GM19238 (cell line): Measurements from ENCODE around the gene TMED10.
"Not testable (repeated sequence)": the region's sequence is repeated elsewhere in the genome, so short reads cannot be mapped to it uniquely, and the experiment has no call there.

Source experiments
- DNase-seq: peaks from one replicate; pipeline ENCODE4 v3.0.0; 2011; ENCODE audit warnings: low spot score; ENCODE audit not compliant: insufficient read length

Gene TMED10

GRCh38 chr14:75127903-75128595 is 48.4 kb downstream of the TMED10 start:
- no peak for DNase-seq

GRCh38 chr14:75127474-75127820 is 49.0 kb downstream of the TMED10 start:
- DNase-seq: not testable (repeated sequence)

GRCh38 chr14:75126679-75127473 is 49.5 kb downstream of the TMED10 start, which contains the start of gene NEK9:
TSS of gene NEK9 (minus strand) at chr14:75127048. CDS start at chr14:75126921, 127 bp downstream.
- peak; percentile 82 for DNase-seq

GRCh38 chr14:75126121-75126544 is 50.3 kb downstream of the TMED10 start:
- DNase-seq: no peak

- no peak for DNase-seq
These were observed 50.8 kb downstream of the TMED10 start for GRCh38 chr14:75125617-75126016.

GRCh38 chr14:75123991-75124390 is 52.4 kb downstream of the TMED10 start:
- no peak for DNase-seq

GRCh38 chr14:75121552-75121951 is 54.9 kb downstream of the TMED10 start:
- DNase-seq: no peak

DNA sequence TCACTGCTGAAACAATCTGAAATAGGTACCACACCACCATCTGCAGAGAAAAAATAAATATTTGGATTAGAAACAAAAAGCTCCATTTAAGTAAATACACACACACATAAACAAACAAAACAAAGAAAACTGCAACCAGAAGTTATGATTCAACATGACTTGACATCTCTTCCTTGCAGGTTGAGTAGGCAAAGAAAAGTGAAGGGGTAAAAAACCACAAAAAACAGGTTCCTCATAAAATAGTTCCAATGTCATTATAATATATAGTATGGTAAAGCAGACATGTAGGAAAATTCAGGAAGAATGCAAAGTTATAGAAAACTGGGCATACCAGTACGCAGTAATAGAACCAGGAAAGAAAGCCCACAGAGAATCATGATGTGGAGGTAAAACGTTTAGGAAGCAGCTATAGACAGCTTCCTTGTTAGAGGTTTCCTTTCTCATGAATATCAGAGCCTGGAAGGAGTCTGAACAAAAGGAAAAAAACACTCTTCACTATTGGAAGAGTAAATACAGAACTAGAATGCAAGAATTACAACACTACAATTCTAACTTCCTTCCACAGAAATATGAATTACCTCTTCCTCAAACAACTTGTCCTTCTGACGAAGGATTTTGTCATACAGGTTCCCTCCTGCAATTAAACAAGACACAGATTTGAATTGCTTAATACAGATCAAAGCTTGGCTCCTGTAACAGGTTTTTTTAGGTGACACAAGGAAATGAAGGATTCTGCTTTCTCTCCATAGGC is 55.7 kb downstream of the TMED10 start:
- DNase-seq: no peak

DNA sequence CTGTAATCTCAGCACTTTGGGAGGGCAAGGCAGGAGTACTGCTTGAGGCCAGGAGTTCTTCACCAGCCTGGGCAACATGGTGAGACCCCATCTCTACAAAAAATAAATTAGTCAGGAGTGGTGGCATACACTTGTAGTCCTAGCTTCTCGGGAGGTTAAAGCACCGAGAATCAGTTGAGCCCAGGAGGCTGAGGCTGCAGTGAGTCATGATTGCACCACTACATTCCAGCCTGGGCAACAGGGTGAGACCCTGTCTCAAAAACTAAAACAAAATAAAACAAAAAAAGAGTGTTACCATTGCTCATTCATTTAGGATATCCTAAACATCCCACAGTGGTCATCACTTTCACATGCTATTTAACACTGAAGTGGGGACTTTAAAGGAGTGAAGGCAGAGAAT is 57.4 kb downstream of the TMED10 start:
- DNase-seq: no peak

DNA sequence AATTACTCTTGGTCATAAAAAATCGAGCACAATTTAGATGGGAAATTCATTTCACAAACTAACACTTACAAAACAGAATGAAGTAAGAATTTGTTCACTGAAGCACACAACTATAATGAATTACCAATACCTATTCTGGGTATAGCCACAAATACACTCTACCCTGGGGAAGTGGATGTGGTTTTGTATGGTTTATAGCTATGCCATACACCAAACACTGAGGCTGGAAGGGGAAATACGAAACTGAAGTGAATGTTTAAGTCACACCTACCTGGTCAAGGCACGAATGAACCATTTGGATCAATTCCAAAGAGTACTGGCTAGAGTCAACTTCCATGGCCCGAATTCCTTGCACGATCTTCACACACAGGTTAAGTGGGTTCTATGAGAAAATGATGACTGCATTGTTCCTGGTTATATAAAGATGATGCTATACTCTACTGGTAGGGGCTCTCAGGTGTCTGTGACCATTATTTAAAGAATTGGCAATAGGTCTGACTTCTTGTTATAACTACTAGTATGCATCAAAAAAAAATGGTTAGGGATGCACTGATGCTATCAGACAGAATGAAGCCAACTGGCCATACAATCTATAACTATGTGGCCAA is 62.4 kb downstream of the TMED10 start:
- no peak for DNase-seq

- no peak for DNase-seq
These were observed 66.5 kb downstream of the TMED10 start for GRCh38 chr14:75109877-75110276.

DNA sequence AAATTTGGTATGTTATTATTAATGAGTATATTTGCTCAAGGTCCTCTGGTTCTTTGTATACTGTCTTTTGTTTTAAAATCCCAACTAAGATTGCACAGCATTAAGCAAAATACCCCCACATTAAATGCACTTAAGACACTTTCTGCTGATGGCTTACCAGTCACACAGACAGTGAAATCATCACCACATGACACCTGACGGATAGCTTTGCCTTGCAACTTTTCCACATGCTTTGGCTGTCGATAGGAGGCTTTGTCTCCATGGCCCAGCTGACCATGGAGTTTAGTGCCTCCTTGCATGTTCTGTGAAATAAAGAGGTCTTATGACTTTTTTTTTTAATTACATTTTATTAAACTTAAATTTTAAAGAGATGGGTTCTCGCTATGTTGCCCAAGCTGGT is 69.2 kb downstream of the TMED10 start:
- DNase-seq: no peak

DNA sequence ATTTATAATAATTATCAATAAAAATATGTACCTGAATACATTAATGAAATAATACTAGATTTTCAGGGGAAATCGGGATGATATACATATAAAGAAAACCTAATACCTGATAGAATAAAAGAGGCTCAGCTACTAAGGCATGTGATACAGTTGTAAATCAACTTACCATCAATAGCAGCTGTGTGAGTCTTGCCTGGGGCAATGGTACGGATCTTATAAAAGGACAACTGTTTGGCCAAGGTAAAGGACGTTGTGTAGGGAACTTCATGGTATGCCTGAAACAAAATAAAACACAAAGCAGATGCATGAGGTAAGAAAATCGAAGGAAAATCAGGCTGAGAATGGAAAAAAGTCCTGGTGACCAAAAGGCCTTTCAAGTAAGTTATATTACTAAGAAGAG is 74.9 kb downstream of the TMED10 start:
- DNase-seq: no peak

- no peak for DNase-seq
These were observed 77.7 kb downstream of the TMED10 start for GRCh38 chr14:75098682-75099081.

DNA sequence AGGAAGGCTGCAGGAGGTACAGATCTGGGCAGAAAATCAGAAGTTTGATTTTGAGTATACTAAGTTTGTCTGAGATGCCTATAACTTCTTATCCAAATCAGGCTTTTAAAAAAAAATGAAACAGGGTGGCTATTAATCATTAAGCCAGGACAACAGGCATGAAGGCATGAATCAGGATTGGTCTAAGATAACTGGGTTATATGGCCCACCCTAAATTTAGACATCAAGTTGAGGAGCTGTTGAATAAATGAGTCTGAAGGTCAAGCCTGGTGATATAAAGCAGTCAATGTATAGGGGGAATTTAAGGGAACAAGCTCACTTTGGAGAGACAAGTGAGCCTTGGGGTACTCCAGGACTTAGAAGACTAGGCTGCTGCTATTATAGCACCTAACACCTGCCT is 78.2 kb downstream of the TMED10 start:
- no peak for DNase-seq

DNA sequence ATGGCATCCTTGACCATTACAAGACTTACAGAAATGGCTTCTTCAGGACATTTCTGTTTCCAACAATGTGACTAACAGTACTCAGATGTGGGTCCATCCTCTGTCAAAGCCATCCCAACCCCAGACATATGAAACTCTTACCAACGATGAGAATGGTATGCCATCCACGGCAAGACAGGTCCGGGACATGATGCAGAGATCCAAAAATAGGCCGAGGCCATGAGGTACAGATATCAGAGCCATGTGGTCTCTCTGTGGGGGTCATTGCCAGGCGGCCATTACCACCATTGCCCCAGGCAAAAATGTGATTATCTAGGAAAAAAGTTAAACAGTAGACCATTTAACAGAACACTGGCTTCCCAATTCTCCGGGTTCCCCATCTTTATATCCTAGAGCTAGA is 79.5 kb downstream of the TMED10 start:
- DNase-seq: no peak

DNA sequence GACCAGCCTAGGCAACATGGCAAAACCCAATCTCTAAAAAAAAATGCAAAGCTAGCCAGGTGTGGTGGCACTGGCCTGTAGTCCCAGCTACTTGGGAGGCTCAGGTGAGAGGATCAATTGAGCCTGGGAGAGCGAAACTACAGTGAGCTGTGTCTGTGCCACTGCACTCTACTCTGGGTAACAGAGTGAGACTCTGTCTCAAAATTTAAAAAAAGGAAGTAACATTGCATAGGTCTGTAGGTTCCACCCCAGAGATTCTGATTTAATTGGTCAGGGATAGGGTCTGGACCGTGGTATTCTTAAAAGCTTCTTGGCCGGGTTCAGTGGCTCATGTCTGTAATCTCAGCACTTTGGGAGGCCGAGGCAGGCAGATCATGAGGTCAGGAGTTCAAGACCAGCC is 80.7 kb downstream of the TMED10 start:
- DNase-seq: no peak

- DNase-seq: no peak
These were observed 81.5 kb downstream of the TMED10 start for GRCh38 chr14:75094896-75095295.

- no peak for DNase-seq
These were observed 83.7 kb downstream of the TMED10 start for GRCh38 chr14:75092698-75093097.

DNA sequence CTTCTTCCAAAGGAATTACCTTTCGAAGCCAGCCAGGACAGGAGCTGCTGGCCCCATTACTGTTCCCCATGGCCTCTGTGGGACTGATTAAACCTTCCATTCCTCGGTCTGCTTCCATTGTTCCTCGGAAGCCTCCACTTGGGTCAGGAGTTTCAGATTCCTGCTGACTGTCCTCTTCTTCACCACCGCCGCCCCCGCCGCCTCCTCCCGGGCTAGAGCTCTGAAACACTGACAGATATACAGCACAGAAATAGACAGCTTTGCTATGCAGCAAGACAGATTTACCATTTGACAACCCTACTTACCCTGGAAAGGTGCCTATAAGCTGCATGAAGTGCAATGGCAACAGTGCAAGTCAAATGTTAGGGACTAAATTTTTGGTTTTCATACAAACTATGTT is 85.2 kb downstream of the TMED10 start:
- DNase-seq: no peak

DNA sequence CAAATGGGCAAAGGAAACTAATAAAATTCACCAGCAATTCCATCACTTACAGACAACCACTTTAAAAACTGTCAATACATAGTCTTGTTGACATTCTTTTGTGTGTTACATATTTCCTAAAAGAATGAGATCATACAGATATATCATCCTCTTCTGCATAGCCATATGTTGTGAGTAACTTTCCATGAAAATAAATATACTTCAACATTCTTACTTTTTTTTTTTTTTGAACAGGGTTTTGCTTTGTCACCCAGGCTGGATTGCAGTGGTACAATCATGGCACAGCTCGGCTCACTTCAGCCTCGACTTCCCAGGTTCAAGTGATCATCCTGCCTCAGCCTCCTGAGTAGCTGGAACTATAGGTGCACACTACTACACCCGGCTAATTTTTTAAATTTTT is 86.1 kb downstream of the TMED10 start:
- no peak for DNase-seq
